ENCODE data around the gene COBL. TPM values are rescaled to one million over a fixed set of nuclear protein-coding genes. Genes with fewer than 3 reads are reported as not detected.
A peak's percentile ranks its signal among the peaks of the same experiment; 100 is the strongest.

The COBL gene
- total RNA-seq, 4 donors from 2014 or later: 17.2 to 59.7 (median 31.0) TPM

GRCh38 chr7:51045319-51046102 lies 271.1 kb downstream of the COBL start:
- no peak overlapping the region for H3K27ac ChIP-seq
- WGBS, 2 donors (ENCODE audit: low coverage in 1 of 2): 75 to 89% methylated on average over 5 to 8 of the region's 14 CpGs
- TF ChIP-seq POLR2AphosphoS5 (IDR thresholded peaks at IDR 0.05) (peak; percentile 28), EP300 (IDR thresholded peaks at IDR 0.05) (no peak), POLR2A (IDR thresholded peaks at IDR 0.05) (no peak)
- ATAC-seq: no peak
- H3K9me3 ChIP-seq: no peaks in the 10 kb centered on the region
- no peak overlapping the region for H3K4me3 ChIP-seq
- no peaks in the 10 kb centered on the region for H3K27me3 ChIP-seq
- H3K36me3 ChIP-seq: peaks cover 0 to 10% of the 10 kb centered on the region in 2 donors
- peaks cover 0 to 12% (median 0%) of the 10 kb centered on the region in 3 donors for H3K4me1 ChIP-seq

GRCh38 chr7:51043461-51043860 lies 273.1 kb downstream of the COBL start:
- peaks cover 0 to 10% of the 10 kb centered on the region in 2 donors for H3K36me3 ChIP-seq
- no peak overlapping the region for H3K4me3 ChIP-seq
- TF ChIP-seq EP300 (IDR thresholded peaks at IDR 0.05) (no peak), CTCF (IDR thresholded peaks at IDR 0.05) (no peak), POLR2A (IDR thresholded peaks at IDR 0.05) (no peak), POLR2AphosphoS5 (IDR thresholded peaks at IDR 0.05) (no peak)
- no peak overlapping the region for H3K27ac ChIP-seq
- ATAC-seq: no peak
- H3K9me3 ChIP-seq: no peaks in the 10 kb centered on the region
- H3K27me3 ChIP-seq: no peaks in the 10 kb centered on the region
- 67% methylated on average over 2 of the region's 14 CpGs; no CpG with 5 or more reads in 1 of the 2 donors for WGBS, 2 donors (ENCODE audit: low coverage in 1 of 2)
- peaks cover 0 to 12% (median 0%) of the 10 kb centered on the region in 3 donors for H3K4me1 ChIP-seq

GRCh38 chr7:51040787-51041186 lies 275.8 kb downstream of the COBL start:
- H3K4me3 ChIP-seq: no peak overlapping the region
- TF ChIP-seq POLR2A (IDR thresholded peaks at IDR 0.05): no peak
- no peak for TF ChIP-seq POLR2AphosphoS5 (IDR thresholded peaks at IDR 0.05)
- no peak for TF ChIP-seq EP300 (IDR thresholded peaks at IDR 0.05)
- TF ChIP-seq CTCF (IDR thresholded peaks at IDR 0.05): no peak
- WGBS, 2 donors (ENCODE audit: low coverage in 1 of 2): 66% methylated on average over 6 of the region's 6 CpGs; no CpG with 5 or more reads in 1 of the 2 donors
- H3K27ac ChIP-seq: no peak overlapping the region
- H3K9me3 ChIP-seq: no peaks in the 10 kb centered on the region
- peaks cover 0 to 10% of the 10 kb centered on the region in 2 donors for H3K36me3 ChIP-seq
- no peaks in the 10 kb centered on the region for H3K27me3 ChIP-seq
- no peak for ATAC-seq
- H3K4me1 ChIP-seq: peaks cover 0 to 4% (median 0%) of the 10 kb centered on the region in 3 donors

GRCh38 chr7:51038573-51038972 lies 278.0 kb downstream of the COBL start:
- 83 to 100% methylated on average over 1 of the region's 3 CpGs for WGBS, 2 donors (ENCODE audit: low coverage in 1 of 2)
- ATAC-seq: no peak
- no peak for TF ChIP-seq POLR2AphosphoS5 (IDR thresholded peaks at IDR 0.05)
- no peak for TF ChIP-seq EP300 (IDR thresholded peaks at IDR 0.05)
- no peak for TF ChIP-seq POLR2A (IDR thresholded peaks at IDR 0.05)
- TF ChIP-seq CTCF (IDR thresholded peaks at IDR 0.05): no peak

GRCh38 chr7:51035716-51036115 lies 280.9 kb downstream of the COBL start:
- H3K27ac ChIP-seq: no peak overlapping the region
- no peak for ATAC-seq
- H3K4me1 ChIP-seq: peaks cover 3 to 19% (median 6%) of the 10 kb centered on the region in 3 donors
- 59 to 60% methylated on average over 1 to 7 of the region's 8 CpGs for WGBS, 2 donors (ENCODE audit: low coverage in 1 of 2)
- H3K36me3 ChIP-seq: no peaks in the 10 kb centered on the region
- no peak overlapping the region for H3K4me3 ChIP-seq
- H3K9me3 ChIP-seq: no peaks in the 10 kb centered on the region
- no peaks in the 10 kb centered on the region for H3K27me3 ChIP-seq
- TF ChIP-seq CTCF (IDR thresholded peaks at IDR 0.05): no peak
- TF ChIP-seq POLR2AphosphoS5 (IDR thresholded peaks at IDR 0.05): no peak
- no peak for TF ChIP-seq EP300 (IDR thresholded peaks at IDR 0.05)
- no peak for TF ChIP-seq POLR2A (IDR thresholded peaks at IDR 0.05)

More at GRCh38 chr7:51038573-51038972, 278.0 kb downstream of the COBL start:
- no peaks in the 10 kb centered on the region for H3K27me3 ChIP-seq
- no peak overlapping the region for H3K4me3 ChIP-seq
- no peak overlapping the region for H3K27ac ChIP-seq
- no peaks in the 10 kb centered on the region for H3K9me3 ChIP-seq
- peaks cover 3 to 17% (median 6%) of the 10 kb centered on the region in 3 donors for H3K4me1 ChIP-seq
- peaks cover 0 to 10% of the 10 kb centered on the region in 2 donors for H3K36me3 ChIP-seq
